ENCODE results near the gene DCD. TPM values are rescaled to one million over a fixed set of nuclear protein-coding genes. Genes with fewer than 3 reads are reported as not detected.

DCD gene
- total and polyA plus RNA-seq, 12 donors = not detected

GRCh38 chr12:54608156-54608555 lies 40.0 kb downstream of the DCD start:
- WGBS, 2 donors = 69 to 84% methylated on average over 6 of the region's 6 CpGs
- intact Hi-C loops (cut with DNase I) = loop anchor here in 1 of 10 donors (10.0 kb wide), 1 partner anchor 347 kb away; no protein-coding TSS in a partner anchor
- ATAC-seq (no peak), DNase-seq (no peak)
- Histone ChIP-seq H3K9me3 (no peaks in the 10 kb centered on the region), H3K27ac (no peak overlapping the region), H3K27me3 (peaks cover 0 to 21% (median 12%) of the 10 kb centered on the region in 7 donors), H3K4me1 (no peaks in the 10 kb centered on the region), H3K36me3 (no peaks in the 10 kb centered on the region), H3K4me3 (no peak overlapping the region)
- no peak for TF ChIP-seq CTCF (IDR thresholded peaks at IDR 0.05)

GRCh38 chr12:54606556-54606955 lies 41.6 kb downstream of the DCD start:
- DNase-seq (no peak), ATAC-seq (no peak)
- Histone ChIP-seq H3K27ac (no peak overlapping the region), H3K4me3 (no peak overlapping the region), H3K4me1 (no peaks in the 10 kb centered on the region), H3K27me3 (peaks cover 0 to 21% (median 12%) of the 10 kb centered on the region in 7 donors), H3K9me3 (no peaks in the 10 kb centered on the region), H3K36me3 (no peaks in the 10 kb centered on the region)
- WGBS, 2 donors = 51 to 54% methylated on average over 4 of the region's 4 CpGs
- TF ChIP-seq CTCF (IDR thresholded peaks at IDR 0.05) = no peak
- intact Hi-C loops (cut with DNase I) = loop anchor here in 1 of 10 donors (10.0 kb wide), 1 partner anchor 348 kb away; no protein-coding TSS in a partner anchor

- WGBS, 2 donors = 92 to 95% methylated on average over 6 of the region's 6 CpGs
- ATAC-seq = no peak
Measured at GRCh38 chr12:54605138-54605970, 42.8 kb downstream of the DCD start.

GRCh38 chr12:54604436-54604835 lies 43.7 kb downstream of the DCD start:
- H3K27ac ChIP-seq = no peak overlapping the region
- WGBS, 2 donors = 87 to 95% methylated on average over 4 of the region's 4 CpGs
- intact Hi-C loops (cut with DNase I) = loop anchor here in 2 of 10 donors (5.0 to 10.0 kb wide), 2 partner anchors 350 to 353 kb away; no protein-coding TSS in a partner anchor
- no peaks in the 10 kb centered on the region for H3K36me3 ChIP-seq
- H3K4me3 ChIP-seq = no peak overlapping the region
- no peaks in the 10 kb centered on the region for H3K9me3 ChIP-seq
- DNase-seq = no peak
- H3K4me1 ChIP-seq = no peaks in the 10 kb centered on the region
- no peak for TF ChIP-seq CTCF (IDR thresholded peaks at IDR 0.05)
- ATAC-seq = no peak
- H3K27me3 ChIP-seq = peaks cover 0 to 13% (median 5%) of the 10 kb centered on the region in 7 donors

More at GRCh38 chr12:54605138-54605970, 42.8 kb downstream of the DCD start:
- DNase-seq = no peak
- no peaks in the 10 kb centered on the region for H3K36me3 ChIP-seq
- no peaks in the 10 kb centered on the region for H3K9me3 ChIP-seq
- no peaks in the 10 kb centered on the region for H3K4me1 ChIP-seq
- peaks cover 0 to 13% (median 11%) of the 10 kb centered on the region in 7 donors for H3K27me3 ChIP-seq
- TF ChIP-seq CTCF (IDR thresholded peaks at IDR 0.05) = no peak
- no peak overlapping the region for H3K4me3 ChIP-seq
- H3K27ac ChIP-seq = no peak overlapping the region
- intact Hi-C loops (cut with DNase I) = loop anchor here in 1 of 10 donors (10.0 kb wide), 1 partner anchor 349 kb away; no protein-coding TSS in a partner anchor

All from heart right ventricle (tissue), 16 donors.